A549 (cell line): ENCODE data around the gene OLIG2. TPM values are rescaled to one million over a fixed set of nuclear protein-coding genes. Genes with fewer than 3 reads are reported as not detected.

Source experiments
- ATAC-seq, 2 experiments: fragments of 200-7000 bp in 1 of 2; fragments of >200 bp in 1 of 2; cut with Nextera tagmentation in 1 of 2; cut with Tn5 transposase in 1 of 2; 3 replicates each; pipeline versions ENCODE4 v1.8.0 to v1.9.1; 2018 to 2020; ENCODE audit warnings: mild to moderate bottlenecking in 1 of 2, moderate library complexity in 1 of 2
- CTCF ChIA-PET: fragments of 300-600 bp; sonication (Branson Sonifier 250); formaldehyde crosslinking; extraction: SDS; loops from one replicate; lab custom pipeline; 2021; ENCODE audit warnings: antibody characterized with exemption, inconsistent platforms; lab: Yijun Ruan, JAX
- POLR2A ChIA-PET: fragments of 350-600 bp; formaldehyde crosslinking; extraction: SDS; loops from one replicate; lab custom pipeline; 2021; ENCODE audit warnings: antibody characterized with exemption, inconsistent platforms; lab: Yijun Ruan, JAX
- DNase-seq, 2 experiments: peaks; one replicate each; pipeline versions ENCODE4 v3.0.0 to v3.0.0-alpha.2; 2011 to 2016; ENCODE audit warnings: low read depth in 1 of 2, low spot score in 1 of 2
- FAIRE-seq: peaks from 2 replicates; lab custom pipeline; 2011; peaks lifted over from hg19 to GRCh38; lab: Jason Lieb, UNC
- H3K27ac ChIP-seq, 2 experiments: fragments of >200 bp; sonication (Bioruptor Twin); formaldehyde crosslinking; 3 replicates each; pipeline ENCODE4 v1.5.1; 2016 to 2017
- H3K4me1 ChIP-seq: fragments of >200 bp; sonication (Bioruptor Twin); formaldehyde crosslinking; 3 replicates; pipeline ENCODE4 v1.6.1; 2016
- H3K4me2 ChIP-seq: fragments of >200 bp; sonication (Bioruptor Twin); formaldehyde crosslinking; 3 replicates; pipeline ENCODE4 v1.6.1; 2016
- H3K4me3 ChIP-seq: fragments of >200 bp; sonication (Bioruptor Twin); formaldehyde crosslinking; 3 replicates; pipeline ENCODE4 v1.5.1; 2016
- H3K9me3 ChIP-seq: fragments of >200 bp; sonication (Bioruptor Twin); formaldehyde crosslinking; 3 replicates; pipeline ENCODE4 v1.6.1; 2016
- CBX2 ChIP-seq: fragments of 200-600 bp; sonication (generic); IDR thresholded peaks from 2 replicates; pipeline ENCODE4 v1.6.1; 2016; ENCODE audit warnings: low read depth, mild to moderate bottlenecking, borderline replicate concordance
- CEBPB ChIP-seq, 2 experiments: fragments of >200 bp in 1 of 2; sonication (Bioruptor Twin) in 1 of 2; formaldehyde crosslinking in 1 of 2; IDR thresholded peaks; 2 replicates each; pipeline ENCODE4 v1.6.1; 2012 to 2016
- EP300 ChIP-seq, 2 experiments: fragments of >200 bp; sonication (Bioruptor Twin); formaldehyde crosslinking; IDR thresholded peaks; 2 replicates in 1 of 2; 3 replicates in 1 of 2; pipeline ENCODE4 v1.6.1; 2016 to 2017
- FOXS1 ChIP-seq: fragments of 250-450 bp; sonication (Bioruptor Pico); IDR thresholded peaks from 2 replicates; pipeline ENCODE4 v1.5.0; 2020; ENCODE audit warnings: mild to moderate bottlenecking, moderate library complexity
- GATA3 ChIP-seq: IDR thresholded peaks from 2 replicates; pipeline ENCODE4 v1.6.1; 2012; ENCODE audit warnings: borderline replicate concordance
- HOXA7 ChIP-seq: fragments of 250-450 bp; sonication (Bioruptor Pico); IDR thresholded peaks from 2 replicates; pipeline ENCODE4 v1.5.0; 2020; ENCODE audit warnings: mild to moderate bottlenecking, moderate library complexity
- HOXB5 ChIP-seq: fragments of 250-450 bp; sonication (Bioruptor Pico); IDR thresholded peaks from 2 replicates; pipeline ENCODE4 v1.5.0; 2020; ENCODE audit warnings: mild to moderate bottlenecking, moderate library complexity
- JUN ChIP-seq, 2 experiments: fragments of >200 bp; sonication (Bioruptor Twin); formaldehyde crosslinking; IDR thresholded peaks; 2 replicates in 1 of 2; 3 replicates in 1 of 2; pipeline ENCODE4 v1.6.1; 2016 to 2017
- KDM5A ChIP-seq: fragments of 200-600 bp; sonication (generic); IDR thresholded peaks from 2 replicates; pipeline ENCODE4 v1.6.1; 2016; ENCODE audit warnings: antibody characterized with exemption, mild to moderate bottlenecking
- MAZ ChIP-seq: fragments of 150-350 bp; IDR thresholded peaks from 2 replicates; pipeline ENCODE4 v1.6.1; 2014; ENCODE audit warnings: antibody characterized with exemption, low read depth, low read length, borderline replicate concordance
- MYC ChIP-seq: IDR thresholded peaks from 2 replicates; pipeline ENCODE4 v1.6.1; 2012; ENCODE audit warnings: mild to moderate bottlenecking, inconsistent platforms, low read length, improper control_type of control experiment, borderline replicate concordance
- NPAS2 ChIP-seq: fragments of 250-450 bp; sonication (Bioruptor Pico); IDR thresholded peaks from 2 replicates; pipeline ENCODE4 v1.8.0; 2022; ENCODE audit warnings: mild to moderate bottlenecking, moderate library complexity, borderline replicate concordance
- POLR2A ChIP-seq: IDR thresholded peaks from 2 replicates; pipeline ENCODE4 v1.6.1; 2012; ENCODE audit warnings: mild to moderate bottlenecking, low read length
- RARB ChIP-seq: fragments of 250-450 bp; sonication (Bioruptor Pico); IDR thresholded peaks from 2 replicates; pipeline ENCODE4 v1.8.0; 2021; ENCODE audit warnings: mild to moderate bottlenecking, moderate library complexity
- RNF2 ChIP-seq: fragments of 200-600 bp; sonication (generic); IDR thresholded peaks from 2 replicates; pipeline ENCODE4 v1.6.1; 2016; ENCODE audit warnings: low read depth, mild to moderate bottlenecking, antibody characterized with exemption, moderate library complexity, borderline replicate concordance
- SMC3 ChIP-seq: fragments of >200 bp; sonication (Bioruptor Twin); formaldehyde crosslinking; IDR thresholded peaks from 3 replicates; pipeline ENCODE4 v1.6.1; 2018; ENCODE audit warnings: inconsistent platforms
- SREBF2 ChIP-seq: fragments of 450-650 bp; IDR thresholded peaks from 2 replicates; pipeline ENCODE4 v1.6.1; 2014; ENCODE audit warnings: mild to moderate bottlenecking, moderate library complexity
- ZSCAN20 ChIP-seq: fragments of 250-450 bp; sonication (Bioruptor Pico); IDR thresholded peaks from 2 replicates; pipeline ENCODE4 v1.8.0; 2022; ENCODE audit warnings: mild to moderate bottlenecking, moderate library complexity
- WGBS: methylation state at CpG from one replicate; pipeline ENCODE4 v1.1.6; 2017; ENCODE audit errors: missing lambda C conversion rate; 5-methylcytosine and 5-hydroxymethylcytosine counted together
- polyA plus RNA-seq, 4 experiments: library from polyadenylated mRNA; depleted of rRNA in 3 of 4; stranded (reverse); fragments of >200 nt; fragmentation: RNase III in 1 of 4; extraction: RNeasy Plus Mini Kit Qiagen cat#74134 plus additional on column Dnase treatment in 1 of 4; gene quantifications; 2 replicates in 3 of 4; 3 replicates in 1 of 4; pipeline ENCODE4 v1.2.3, GENCODE V29; 2011 to 2017
- TF ChIP-seq, protein P1 (sequence below): IDR thresholded peaks from 2 replicates; pipeline ENCODE4 v1.6.1; 2012; ENCODE audit warnings: low read depth, borderline replicate concordance
- TF ChIP-seq, protein P2 (sequence below): fragments of 450-650 bp; IDR thresholded peaks from 2 replicates; pipeline ENCODE4 v1.6.1; 2014; ENCODE audit warnings: antibody characterized with exemption
- TF ChIP-seq, protein P3 (sequence below): IDR thresholded peaks from 2 replicates; pipeline ENCODE4 v1.6.1; 2012
- TF ChIP-seq, protein P4 (sequence below): fragments of 250-450 bp; sonication (Bioruptor Pico); IDR thresholded peaks from 2 replicates; pipeline ENCODE4 v1.5.0; 2021; ENCODE audit warnings: mild to moderate bottlenecking, moderate library complexity, borderline replicate concordance

Gene OLIG2
- polyA plus RNA-seq, 2 of the 4 experiments (the other 2 are of a cell fraction), result not detected

DNA sequence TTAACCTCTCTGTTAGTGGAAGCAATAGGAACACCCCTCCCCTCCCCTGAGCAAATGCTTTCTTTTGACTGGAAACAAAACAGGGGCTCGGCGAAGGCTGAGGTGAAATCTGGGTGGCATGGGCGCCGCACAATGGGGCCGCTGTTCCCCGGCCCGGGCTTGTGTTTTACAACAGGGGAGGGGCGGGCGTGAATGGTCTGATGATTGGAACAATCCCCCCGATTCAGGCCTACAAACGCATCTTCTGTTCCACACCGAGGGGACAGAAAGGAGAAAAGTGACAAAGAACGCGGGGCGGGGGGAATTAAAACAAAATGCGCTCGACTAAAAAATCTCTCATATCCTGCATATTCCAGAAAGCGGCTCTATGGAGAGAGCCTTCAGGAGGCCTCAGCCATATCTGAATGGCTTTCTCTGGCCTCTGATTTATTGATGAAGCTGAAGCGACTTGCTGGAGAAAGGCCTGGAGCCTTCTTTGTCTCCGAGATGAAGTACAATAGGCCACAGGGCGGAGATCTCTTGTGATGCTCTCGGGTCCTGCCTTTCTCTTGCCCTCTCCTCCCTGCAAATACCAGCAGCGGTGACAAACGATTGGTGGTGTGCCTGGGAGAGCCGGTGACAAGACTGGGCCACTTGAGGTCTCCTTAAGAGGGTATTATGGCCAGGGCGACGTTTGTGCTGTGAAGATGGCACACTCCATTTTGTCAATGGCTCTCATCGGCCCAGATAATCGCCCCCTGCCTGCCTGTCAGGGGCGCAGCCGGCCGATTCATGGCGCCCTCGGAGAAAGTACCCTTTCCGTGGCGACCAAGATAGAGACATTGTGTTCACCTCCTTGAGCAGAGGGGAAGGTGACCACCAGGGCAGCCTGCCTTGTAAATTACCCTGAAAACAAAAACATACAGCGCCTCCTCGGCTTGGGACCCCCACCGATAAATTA is 47.1 kb upstream of the OLIG2 start:
- no peaks in the 10 kb centered on the region for H3K9me3 ChIP-seq
- POLR2A ChIA-PET, result no interaction called here
- FAIRE-seq (no peak), ATAC-seq (no peak), DNase-seq (no peak)
- TF ChIP-seq KDM5A, result no peak
- H3K4me2 ChIP-seq, result no peak overlapping the region
- no peaks in the 10 kb centered on the region for H3K4me1 ChIP-seq
- no peak overlapping the region for H3K27ac ChIP-seq
- WGBS, result 55% methylated on average over 26 of the region's 39 CpGs
- CTCF ChIA-PET, result no interaction called here
- H3K4me3 ChIP-seq, result no peak overlapping the region

DNA sequence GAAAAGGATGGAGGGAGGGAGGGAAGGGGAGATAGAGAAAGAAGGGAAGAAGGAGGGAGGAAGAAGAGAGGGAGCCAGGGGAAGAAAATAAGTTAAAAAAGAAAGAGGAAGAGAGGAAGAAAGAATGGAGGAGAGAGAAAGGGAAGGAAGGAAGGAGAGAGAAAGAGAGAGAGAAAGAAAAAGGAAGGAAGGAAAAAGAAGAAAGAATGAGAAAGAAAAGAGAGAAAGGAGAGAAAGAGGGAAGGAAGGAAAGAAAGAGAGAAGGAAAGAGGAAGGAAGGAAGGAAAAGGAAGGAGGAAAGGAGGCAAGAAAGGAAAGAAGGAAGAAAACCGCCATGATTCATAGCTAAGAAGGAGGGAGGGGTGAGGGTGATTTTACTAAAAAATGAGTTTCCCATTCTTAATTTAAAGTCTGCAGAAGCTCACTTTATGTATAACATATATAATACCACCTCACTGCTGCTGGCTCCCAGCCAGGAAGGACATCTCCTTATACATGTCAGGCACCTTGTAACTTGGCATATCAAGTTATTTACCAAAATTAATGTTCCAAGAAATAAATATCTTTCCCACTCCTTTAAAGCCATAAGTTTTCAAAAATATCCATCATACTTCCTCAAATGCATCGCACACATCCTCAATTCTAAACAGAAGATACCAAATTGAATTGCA is 46.0 kb upstream of the OLIG2 start:
- H3K9me3 ChIP-seq, result no peaks in the 10 kb centered on the region
- no peaks in the 10 kb centered on the region for H3K4me1 ChIP-seq
- no peak for ATAC-seq
- no peak for FAIRE-seq
- no peak overlapping the region for H3K4me2 ChIP-seq
- 23% methylated on average over 2 of the region's 2 CpGs for WGBS
- ChIA-PET CTCF (no interaction called here), POLR2A (no interaction called here)
- no peak overlapping the region for H3K4me3 ChIP-seq
- H3K27ac ChIP-seq, result no peak overlapping the region
- no peak for DNase-seq
- TF ChIP-seq POLR2A (no peak), KDM5A (no peak), ZSCAN20 (CRISPR knock-in tag) (no peak), NPAS2 (no peak), MAZ (no peak), EP300 (IDR thresholded peaks at IDR 0.05) (no peak), RNF2 (no peak), HOXB5 (no peak), HOXA7 (no peak), CEBPB (IDR thresholded peaks at IDR 0.05) (no peak), SREBF2 (no peak), GATA3 (no peak), CBX2 (no peak), SMC3 (no peak)
- TF ChIP-seq, protein P1, sequence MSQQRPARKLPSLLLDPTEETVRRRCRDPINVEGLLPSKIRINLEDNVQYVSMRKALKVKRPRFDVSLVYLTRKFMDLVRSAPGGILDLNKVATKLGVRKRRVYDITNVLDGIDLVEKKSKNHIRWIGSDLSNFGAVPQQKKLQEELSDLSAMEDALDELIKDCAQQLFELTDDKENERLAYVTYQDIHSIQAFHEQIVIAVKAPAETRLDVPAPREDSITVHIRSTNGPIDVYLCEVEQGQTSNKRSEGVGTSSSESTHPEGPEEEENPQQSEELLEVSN, result no peak
- TF ChIP-seq, protein P2, sequence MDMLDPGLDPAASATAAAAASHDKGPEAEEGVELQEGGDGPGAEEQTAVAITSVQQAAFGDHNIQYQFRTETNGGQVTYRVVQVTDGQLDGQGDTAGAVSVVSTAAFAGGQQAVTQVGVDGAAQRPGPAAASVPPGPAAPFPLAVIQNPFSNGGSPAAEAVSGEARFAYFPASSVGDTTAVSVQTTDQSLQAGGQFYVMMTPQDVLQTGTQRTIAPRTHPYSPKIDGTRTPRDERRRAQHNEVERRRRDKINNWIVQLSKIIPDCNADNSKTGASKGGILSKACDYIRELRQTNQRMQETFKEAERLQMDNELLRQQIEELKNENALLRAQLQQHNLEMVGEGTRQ, result no peak
- TF ChIP-seq, protein P3, sequence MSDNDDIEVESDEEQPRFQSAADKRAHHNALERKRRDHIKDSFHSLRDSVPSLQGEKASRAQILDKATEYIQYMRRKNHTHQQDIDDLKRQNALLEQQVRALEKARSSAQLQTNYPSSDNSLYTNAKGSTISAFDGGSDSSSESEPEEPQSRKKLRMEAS, result no peak

DNA sequence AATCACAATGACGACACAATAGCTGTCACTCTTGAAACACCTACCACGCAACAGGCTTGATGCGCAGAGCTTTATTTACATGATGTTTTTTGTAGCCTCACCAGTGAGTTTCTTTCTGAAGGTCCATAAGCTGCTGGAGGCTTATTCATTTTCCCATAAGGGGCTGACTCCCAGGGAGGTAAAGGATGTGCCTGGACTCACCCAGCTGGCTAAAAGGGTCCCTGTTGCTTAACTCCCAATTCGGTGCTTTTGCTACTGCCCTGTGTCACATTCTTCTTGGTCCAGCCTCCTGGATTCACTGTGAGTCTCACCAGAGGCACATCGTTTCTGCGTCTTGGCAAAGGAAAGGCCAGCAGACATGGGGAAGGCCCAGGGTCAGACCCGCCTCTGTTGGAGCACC is 44.6 kb upstream of the OLIG2 start:
- no peak overlapping the region for H3K27ac ChIP-seq
- ATAC-seq, result no peak
- WGBS, result 20% methylated on average over 7 of the region's 7 CpGs
- H3K4me1 ChIP-seq, result no peaks in the 10 kb centered on the region
- CTCF ChIA-PET, result no interaction called here
- TF ChIP-seq, protein P4, sequence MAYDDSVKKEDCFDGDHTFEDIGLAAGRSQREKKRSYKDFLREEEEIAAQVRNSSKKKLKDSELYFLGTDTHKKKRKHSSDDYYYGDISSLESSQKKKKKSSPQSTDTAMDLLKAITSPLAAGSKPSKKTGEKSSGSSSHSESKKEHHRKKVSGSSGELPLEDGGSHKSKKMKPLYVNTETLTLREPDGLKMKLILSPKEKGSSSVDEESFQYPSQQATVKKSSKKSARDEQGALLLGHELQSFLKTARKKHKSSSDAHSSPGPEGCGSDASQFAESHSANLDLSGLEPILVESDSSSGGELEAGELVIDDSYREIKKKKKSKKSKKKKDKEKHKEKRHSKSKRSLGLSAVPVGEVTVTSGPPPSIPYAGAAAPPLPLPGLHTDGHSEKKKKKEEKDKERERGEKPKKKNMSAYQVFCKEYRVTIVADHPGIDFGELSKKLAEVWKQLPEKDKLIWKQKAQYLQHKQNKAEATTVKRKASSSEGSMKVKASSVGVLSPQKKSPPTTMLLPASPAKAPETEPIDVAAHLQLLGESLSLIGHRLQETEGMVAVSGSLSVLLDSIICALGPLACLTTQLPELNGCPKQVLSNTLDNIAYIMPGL, result no peak
- TF ChIP-seq HOXB5 (no peak), JUN (IDR thresholded peaks at IDR 0.05) (no peak), RARB (no peak), MYC (no peak), FOXS1 (CRISPR knock-in tag) (no peak)
- H3K9me3 ChIP-seq, result no peaks in the 10 kb centered on the region
- H3K4me3 ChIP-seq, result no peak overlapping the region
- FAIRE-seq, result no peak
- POLR2A ChIA-PET, result no interaction called here
- H3K4me2 ChIP-seq, result no peak overlapping the region
- no peak for DNase-seq
